ENCODE data around the gene ABHD15.
A peak's percentile ranks its signal among the peaks of the same experiment; 100 is the strongest.

ABHD15 gene, protein sequence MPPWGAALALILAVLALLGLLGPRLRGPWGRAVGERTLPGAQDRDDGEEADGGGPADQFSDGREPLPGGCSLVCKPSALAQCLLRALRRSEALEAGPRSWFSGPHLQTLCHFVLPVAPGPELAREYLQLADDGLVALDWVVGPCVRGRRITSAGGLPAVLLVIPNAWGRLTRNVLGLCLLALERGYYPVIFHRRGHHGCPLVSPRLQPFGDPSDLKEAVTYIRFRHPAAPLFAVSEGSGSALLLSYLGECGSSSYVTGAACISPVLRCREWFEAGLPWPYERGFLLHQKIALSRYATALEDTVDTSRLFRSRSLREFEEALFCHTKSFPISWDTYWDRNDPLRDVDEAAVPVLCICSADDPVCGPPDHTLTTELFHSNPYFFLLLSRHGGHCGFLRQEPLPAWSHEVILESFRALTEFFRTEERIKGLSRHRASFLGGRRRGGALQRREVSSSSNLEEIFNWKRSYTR

DNA sequence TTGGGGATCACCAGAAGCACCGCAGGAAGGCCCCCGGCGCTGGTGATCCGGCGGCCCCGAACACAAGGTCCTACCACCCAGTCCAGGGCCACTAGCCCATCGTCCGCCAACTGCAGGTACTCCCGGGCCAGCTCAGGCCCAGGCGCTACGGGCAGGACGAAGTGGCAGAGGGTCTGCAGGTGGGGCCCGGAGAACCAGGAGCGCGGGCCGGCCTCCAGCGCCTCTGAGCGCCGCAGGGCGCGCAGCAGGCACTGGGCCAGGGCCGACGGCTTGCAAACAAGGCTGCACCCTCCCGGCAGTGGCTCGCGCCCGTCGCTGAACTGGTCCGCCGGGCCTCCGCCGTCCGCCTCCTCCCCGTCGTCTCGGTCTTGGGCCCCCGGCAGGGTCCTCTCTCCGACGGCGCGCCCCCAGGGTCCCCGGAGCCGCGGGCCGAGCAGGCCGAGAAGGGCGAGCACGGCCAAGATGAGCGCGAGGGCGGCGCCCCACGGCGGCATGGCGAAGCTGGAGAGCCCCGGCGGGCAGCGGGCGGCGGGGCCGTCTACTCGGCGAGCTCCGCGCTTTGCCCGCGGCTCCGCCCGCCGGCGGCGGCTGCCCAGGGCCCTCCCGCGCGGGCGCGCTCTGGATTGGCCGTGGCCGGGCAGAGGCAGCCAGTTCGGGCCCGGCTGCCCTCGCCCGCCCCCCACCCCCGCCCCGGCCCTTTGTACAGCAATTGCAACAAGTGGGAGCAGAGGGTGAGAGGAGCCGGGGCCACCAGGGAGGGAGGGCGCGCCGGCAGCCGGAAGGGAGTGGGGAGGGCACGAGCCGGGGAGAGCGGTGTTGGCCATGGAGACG is at the start of gene ABHD15:
ABHD15 (minus strand) TSS at position 565 of the 831 bp plus-strand sequence; CDS start at position 494, 71 bp downstream.
- peak; percentile 57 for DNase-seq (ENCODE audit: low spot score)

DNA sequence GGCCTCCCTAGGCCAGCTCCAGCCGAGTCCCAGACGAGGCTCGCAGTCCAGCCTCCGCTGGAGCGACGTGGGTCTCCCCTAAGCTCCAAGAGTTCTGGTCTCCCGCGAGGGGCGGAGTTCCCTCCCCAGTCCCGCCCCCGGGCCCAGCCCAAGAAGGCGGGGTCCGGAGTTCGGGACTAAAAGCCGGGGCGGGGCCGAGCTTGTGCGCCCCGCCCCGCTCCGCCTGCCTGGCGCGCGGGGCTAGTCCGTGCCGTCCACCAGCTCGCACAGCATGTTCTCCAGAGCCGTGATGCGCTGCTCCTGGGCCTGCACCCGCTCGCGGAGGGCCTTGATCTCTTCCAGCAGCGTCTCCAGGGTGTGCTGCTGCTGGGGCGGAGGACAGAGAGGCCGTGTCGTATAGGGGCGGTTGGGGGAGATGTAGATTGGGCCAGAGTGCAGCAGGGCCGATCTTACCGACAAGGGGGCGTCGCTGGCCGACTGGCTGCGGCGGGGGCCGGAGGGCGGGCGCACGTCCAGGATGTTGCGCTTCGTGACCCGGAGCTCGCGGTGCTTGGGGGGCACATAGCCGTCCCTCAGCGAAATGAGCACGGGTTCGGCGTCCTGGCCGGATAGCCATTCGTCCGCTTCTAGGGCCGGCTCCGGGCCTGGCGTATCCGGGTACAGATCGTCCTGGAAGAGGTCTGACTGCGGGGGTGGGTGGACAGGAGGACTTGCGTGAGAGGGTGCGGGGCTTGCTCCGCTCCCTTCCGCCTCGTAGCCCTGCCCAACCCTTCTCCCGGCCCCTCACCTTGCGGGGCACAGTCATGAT is 48.9 kb upstream of the ABHD15 start:
- peak; percentile 95 for DNase-seq (ENCODE audit: low spot score)

DNA sequence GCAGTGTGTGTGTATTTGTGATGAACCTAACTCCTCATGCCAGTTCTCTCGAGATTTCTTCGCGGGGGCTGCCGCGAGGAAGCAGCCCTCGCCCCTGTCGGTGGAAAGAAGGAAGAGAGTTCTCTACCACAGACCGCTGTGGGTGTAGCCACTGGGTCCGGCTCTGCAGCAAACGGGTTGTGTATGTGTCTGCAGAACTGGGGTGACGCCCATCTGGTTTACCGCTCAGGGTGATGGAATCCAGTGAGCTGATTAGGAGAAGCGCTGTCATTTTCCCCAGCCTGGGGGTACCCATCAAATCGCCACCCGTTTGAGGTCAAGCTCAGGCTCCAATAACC is 48.2 kb upstream of the ABHD15 start:
- DNase-seq (ENCODE audit: low spot score), result peak; percentile 61

DNA sequence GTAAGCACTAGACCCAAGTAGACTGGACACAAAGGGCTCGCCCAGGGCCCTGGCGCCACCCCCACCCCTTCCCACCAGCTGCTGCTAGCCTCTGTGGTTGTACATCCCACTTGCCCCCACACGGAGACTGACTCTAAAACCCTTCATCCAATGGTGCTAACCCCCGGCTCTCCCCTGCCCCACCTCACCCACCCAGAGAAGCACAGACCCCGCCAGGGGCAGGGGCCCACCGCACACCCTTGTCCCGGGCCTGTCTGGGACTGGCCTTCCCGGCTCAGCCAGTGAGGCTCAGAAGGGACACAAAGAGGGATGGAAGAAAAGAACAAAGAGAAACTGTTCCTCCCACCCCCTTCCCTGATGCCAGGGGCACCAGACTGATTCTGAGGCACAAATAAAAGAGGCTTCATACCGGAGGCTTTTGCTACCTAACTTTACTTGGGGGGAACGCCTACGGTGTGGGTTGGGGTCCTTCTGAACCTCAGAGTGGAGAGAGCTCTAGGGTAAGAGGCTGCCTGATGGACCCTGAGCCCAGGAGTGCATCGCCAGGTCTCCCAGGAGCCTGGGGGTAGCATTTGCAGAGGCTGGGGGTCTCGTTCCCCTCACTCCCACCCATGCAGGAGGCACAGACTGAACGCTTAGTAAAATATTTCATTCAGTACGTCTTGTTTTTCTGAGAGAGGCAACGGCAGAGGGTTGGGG is 47.7 kb upstream of the ABHD15 start:
- DNase-seq (ENCODE audit: low spot score), result peak; percentile 67

DNA sequence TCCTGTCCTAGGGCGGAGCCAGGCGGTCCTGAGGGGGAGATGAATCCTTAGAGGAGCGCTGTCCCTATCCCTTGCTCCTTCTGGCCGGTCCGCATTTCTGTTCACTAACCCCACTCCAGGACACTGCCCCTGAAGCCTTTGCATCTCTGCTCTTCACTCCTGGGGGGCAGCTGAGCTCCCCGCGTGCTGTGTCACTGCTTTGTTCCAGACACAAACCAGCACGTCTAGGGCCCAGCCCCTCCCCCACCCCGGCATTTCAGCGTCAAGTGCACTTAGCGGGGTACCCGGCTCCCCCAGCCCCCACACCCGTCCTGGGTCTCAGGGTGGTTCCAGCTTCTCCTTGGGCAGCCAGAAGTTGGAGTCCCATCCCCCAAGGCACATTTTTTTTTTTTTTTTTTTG is 47.0 kb upstream of the ABHD15 start:
- no peak for DNase-seq (ENCODE audit: low spot score)

DNA sequence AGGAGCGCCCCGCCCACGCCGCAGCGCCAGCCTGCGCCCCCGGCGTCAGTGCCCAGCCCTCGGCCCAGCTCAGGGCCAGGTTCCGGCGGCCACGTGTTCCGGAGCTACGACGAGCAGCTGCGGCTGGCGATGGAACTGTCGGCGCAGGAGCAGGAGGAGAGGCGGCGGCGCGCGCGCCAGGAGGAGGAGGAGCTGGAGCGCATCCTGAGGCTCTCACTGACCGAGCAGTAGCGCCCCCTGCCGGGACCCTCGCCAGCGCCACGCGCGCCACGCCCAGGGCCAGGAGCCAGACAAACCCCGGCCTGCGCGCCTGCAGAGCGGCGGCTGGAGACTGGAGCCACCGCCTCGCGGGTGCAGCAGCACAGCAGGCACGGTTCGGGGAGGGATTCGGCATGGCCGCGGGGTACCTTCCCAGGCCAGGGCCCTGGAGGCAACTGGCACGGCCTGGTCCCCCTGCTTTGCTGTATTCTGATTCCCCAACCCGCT is 46.6 kb upstream of the ABHD15 start:
- DNase-seq (ENCODE audit: low spot score), result peak; percentile 94

DNA sequence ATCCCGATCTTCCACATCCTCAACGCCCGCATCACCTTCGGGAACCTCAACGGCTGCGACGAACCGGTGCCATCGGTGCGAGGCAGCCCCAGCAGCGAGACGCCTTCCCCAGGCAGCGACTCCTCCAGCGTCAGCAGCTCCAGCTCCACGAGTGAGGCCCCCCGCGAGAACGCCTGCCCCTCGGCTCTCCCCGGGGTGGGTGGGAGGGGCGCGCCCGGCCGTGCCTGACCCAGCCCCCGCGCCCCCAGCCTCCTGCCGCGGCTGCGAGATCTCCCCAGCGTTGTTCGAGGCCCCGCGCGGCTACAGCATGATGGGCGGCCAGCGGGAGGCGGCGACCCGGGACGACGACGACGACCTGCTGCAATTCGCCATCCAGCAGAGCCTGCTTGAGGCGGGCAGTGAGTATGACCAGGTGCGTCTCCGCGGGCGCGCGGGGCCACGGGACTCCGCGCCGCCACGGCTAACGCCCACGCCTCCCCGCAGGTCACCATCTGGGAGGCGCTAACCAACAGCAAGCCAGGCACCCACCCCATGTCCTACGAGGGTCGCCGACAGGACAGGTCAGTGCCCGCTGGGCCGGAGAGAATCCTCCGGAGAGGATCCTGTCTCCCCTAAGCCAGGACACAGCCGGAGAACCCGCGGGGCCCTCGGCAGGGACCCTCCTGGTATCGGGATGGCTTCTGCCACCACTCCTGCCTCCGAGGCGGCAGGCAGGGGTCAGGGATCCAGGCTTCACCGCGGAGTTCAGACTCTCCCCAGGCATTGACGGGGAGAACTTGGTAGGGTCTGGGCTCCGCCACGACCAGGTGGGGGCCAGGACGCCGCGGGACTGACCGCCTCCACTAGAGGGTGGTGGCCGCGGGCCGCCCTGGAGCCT is 45.8 kb upstream of the ABHD15 start:
- DNase-seq (ENCODE audit: low spot score), result peak; percentile 3

DNA sequence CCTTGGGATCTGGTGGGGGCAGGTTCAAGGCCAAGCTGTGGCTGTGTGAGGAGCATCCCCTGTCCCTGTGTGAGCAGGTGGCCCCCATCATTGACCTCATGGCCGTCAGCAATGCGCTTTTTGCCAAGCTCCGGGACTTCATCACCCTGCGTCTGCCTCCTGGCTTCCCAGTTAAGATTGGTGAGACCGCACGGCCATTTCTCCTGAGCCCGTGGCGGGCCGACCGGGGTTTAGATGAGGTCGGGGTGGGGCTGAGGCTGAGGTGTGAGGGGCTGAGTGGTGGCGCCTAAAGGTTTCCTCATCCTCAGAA is 45.2 kb upstream of the ABHD15 start:
- DNase-seq (ENCODE audit: low spot score), result peak; percentile 4

DNA sequence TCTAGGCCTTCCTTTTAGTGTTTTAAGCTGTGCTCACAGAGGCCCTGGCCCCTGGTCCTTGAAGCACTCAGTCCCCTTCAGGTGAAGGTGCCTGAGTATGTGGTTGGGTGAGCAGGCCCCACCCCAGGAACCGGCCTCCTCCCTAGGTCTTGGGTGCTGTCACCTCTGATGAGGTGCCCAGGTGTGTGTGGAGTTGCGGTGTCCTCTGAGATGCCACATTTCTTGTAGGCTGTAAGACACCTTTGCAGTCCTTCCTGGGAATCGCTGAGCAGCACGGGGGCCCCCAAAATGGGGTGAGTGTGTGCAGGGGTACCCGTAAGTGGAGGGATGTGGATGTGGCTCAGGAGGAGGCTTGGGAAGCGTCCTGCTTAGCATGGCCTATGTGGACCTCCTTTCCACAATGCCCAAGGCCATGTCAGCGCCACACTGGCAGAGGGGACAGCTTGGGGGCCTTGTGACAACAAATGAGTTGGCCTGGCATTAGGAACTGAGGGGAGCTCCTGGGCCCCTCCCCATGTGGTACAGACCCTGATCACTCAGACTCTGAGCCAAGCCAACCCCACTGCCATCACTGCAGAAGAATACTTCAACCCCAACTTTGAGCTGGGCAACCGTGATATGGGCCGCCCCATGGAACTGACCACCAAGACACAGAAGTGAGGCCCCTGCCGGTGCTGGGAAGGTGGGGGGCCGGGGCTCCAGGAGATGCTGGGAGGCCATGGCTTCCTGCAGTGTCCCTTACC is 44.7 kb upstream of the ABHD15 start:
- DNase-seq (ENCODE audit: low spot score), result peak; percentile 3

DNA sequence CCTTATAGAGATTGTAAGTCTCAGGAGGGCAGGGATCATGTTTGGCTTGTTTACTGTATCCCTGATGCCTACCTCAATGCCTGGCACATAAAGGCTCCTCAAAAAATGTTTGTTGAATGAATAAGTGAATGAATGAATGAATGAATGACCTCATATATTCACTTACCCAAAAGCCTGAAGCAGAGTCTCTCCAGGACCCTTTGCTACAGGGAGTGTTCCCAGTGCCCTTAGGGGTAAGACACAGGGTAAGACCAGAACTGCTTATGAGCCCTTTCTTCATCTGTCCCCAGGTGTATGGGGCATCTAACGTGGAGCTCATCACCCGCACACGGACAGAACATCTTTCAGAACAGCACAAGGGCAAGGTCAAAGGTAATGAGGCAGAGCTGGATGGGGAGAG is 43.6 kb upstream of the ABHD15 start:
- peak; percentile 1 for DNase-seq (ENCODE audit: low spot score)

DNA sequence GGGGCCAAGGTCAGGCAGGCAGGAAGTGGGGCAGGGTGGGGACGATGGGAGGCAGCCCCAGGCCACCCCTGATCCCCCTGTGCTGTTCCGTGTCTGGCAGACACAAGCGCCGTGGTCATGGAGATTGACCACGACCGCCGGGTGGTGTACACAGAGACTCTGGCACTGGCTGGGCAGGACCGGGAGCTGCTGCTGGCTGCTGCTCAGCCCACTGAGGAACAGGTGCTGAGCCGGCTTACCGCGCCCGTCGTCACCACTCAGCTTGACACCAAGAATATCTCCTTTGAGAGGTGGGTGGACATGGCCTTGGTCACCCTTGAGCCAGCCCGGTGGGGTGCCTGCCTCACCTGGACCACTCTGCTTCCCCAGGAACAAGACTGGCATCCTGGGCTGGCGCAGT is 42.1 kb upstream of the ABHD15 start:
- DNase-seq (ENCODE audit: low spot score), result no peak

DNA sequence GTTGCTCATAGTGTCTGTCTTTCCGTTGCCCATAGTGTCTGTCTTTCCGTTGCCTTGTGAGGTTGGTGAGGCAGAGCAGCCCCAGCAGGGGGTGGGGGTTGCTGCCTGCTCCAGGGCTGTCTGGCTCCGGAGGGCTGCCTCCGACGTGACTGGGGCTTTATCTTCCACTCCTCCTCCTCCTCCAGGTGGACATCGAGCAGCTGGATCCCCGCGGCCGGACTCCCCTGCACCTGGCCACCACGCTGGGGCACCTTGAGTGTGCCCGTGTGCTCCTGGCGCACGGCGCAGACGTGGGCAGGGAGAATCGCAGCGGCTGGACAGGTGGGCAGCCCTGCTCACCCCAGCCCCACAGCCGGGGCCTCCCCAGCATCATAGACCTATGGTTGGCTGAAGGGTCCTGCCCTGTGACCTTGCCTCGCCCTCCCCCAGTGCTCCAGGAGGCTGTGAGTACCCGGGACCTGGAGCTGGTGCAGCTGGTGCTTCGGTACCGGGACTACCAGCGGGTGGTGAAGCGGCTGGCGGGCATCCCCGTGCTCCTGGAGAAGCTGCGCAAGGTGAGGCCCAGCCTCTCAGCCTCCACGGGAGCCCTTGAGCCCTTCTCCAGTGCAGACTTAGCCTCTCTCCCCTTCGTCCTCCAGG is 40.8 kb upstream of the ABHD15 start:
- DNase-seq (ENCODE audit: low spot score), result no peak

DNA sequence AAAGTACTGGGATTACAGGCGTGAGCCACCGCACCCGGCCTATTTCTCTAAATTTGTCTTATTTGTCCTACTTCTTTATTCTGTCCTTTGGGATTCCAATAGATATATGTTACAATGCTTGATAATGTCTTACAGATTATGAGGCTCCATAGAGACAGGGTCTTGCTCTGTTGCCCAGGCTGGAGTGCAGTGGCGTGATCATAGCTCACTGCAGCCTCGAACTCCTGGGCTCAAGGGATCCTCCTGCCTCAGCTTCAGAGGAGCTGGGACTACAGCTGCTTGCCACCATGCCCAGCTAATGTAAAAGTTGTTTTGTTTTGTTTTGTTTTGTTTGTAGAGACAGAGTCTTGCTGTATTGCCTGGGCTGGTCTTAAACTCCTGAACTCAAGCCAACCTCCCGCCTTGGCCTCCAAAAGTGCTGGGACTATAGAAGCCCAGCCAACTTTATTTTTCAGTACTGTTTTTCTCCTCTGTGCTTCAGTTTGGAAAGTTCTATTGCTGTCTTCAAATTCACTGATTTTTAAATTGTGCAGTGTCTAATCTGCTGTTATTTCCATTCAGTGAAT is 36.4 kb upstream of the ABHD15 start:
- no peak for DNase-seq (ENCODE audit: low spot score)

DNA sequence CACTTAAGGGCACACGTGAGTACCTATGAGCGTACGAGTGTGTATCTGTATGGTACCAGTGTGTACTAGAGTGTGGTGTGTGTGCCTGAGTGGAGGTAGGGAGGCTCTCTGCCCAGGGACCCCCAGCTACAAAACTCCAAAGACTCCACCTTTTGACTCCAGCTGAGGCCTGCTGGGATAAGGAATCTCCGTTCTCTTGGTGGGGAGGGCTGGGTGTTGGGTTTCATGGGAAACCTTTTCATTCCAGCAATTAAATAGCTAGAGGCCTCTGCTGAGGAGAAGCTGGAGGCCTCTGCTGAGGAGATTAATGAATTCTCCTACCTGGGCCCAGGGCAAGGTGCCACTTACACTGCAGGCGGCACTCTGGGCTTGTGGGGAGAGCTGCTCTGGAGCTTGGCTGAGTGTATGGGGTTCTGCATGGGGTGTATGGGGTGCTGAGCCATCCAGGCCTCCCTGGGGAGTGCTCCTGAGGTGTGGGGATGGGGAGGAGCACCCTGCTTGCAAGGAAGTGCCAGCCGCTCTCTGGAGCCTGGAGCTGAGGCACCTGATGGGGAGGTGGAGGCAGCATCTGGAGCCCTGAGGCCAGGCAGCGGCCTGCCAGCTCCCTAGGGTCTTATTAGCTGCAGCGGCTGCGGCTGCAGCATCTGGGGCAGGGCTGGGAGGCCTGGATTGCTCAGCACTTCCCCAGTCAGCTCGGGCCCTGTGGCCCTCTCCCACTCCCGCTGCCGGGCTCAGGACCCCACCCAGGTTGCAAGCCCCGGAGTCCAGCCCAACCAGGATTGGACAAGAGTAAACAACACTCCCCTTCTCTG is 30.7 kb upstream of the ABHD15 start:
- DNase-seq (ENCODE audit: low spot score), result no peak

DNA sequence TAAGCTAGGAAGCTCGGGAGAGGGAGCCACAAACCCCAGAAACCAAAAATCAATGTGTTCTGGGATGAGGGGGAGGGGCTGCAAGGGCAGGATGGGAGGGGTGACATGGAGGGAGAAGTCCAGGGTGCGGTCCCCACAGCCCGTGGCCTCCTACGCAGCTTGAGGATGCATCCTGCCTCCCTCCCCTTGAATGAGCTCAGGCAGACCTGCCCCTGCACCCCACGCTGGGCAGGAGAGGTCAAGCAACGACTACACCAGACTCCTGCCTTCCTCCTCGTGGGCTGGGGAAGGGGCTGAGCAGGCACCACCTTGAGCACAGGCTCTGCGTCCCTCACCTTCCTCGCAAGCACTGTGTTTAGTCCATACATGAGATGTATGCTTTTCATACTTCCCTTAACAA is 30.0 kb upstream of the ABHD15 start:
- DNase-seq (ENCODE audit: low spot score), result no peak

DNA sequence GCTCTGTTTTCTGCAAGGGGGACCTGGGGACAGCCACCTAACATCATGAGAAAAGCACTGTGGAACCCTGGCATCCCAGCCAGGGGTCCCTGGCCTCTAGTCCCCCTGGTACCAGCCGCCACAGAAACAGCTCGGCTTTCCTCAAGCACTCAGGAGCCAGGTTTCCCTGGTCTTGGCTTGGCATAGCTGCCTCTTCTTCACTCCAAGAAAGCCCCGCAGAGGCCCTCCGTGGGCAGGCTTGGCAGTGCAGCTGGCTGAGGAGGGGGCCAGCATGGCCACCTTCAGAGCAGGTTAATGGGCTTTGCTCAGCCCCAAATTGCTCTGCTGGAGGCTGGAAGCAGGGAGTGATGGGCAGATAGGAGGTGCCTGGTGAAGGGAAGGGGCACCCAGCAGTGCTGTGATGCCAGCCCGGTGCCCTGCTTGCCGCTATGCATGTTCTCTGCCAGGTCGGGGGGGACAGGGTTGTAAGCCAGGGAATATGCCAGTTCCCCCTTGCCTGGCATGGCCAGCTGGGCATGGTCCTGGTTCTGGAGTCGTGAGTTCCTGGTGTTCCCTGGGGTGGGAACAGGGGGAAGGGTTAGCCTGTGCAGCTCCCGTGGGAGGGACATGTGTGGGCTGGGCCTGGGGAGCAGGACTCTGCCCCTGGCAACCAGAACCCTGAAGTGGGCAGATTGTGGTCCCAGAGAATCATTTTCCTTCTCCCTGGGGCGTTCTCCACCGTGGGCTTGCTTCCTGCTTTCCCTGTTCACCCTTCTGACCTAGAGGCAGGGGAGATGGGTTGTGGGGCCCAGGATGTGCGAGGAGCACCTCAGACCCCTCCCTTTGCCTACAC is 29.3 kb upstream of the ABHD15 start:
- DNase-seq (ENCODE audit: low spot score), result no peak
